HL-60/S4 (cell line): ENCODE measurements around the gene LMO3.

Source experiments
- in situ Hi-C: fragments of 300-500 bp; cut with MboI; formaldehyde crosslinking; loops from 2 replicates; pipeline ENCODE4 v1.14.3; 2022; ENCODE audit warnings: low sequenced_read_pairs

The LMO3 gene

GRCh38 chr12:16602412-16602811, 3.5 kb downstream of the LMO3 start:
- in situ Hi-C loops: no loop called here

- in situ Hi-C loops: no loop called here
Measured at GRCh38 chr12:16600525-16600924, 5.4 kb downstream of the LMO3 start.

- in situ Hi-C loops: no loop called here
Measured at GRCh38 chr12:16599081-16599480, 6.9 kb downstream of the LMO3 start.

DNA sequence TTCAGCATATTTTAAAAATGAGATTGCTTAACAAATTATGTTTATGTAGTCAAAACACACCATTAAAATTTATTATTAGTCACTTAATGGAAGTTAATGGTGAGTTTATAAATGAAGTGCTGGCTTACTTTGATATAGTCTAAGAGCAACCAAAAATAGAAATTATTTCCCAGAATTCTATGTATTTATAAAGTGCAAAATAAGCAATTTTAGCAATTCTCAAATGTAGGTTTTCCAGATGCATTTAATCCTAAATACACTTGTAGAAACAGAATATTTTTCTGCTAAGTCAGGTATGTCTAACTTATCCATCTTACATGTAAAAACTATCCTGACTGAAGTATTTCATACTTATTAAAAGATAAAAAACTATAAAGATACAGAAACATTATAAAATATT, 11.2 kb downstream of the LMO3 start:
- in situ Hi-C loops: no loop called here

- in situ Hi-C loops: no loop called here
Measured at GRCh38 chr12:16593546-16593945, 12.4 kb downstream of the LMO3 start.

DNA sequence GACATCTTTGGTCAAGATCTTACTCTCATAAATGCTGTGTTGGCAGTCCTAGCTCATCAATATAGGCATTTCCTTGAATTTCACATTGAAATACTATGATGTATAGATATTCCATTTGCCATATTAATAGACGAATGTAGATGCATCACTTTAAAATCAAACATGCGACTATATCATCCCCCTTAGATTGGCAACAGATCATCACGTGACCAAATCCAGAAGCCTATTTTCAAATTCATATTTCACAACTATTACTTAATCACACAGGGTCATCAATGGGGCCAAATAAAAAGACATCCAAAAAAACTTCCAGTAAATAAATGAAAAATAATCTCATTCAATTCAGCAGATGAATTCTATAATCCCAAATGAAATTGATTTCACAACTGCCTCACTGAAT, 15.3 kb downstream of the LMO3 start:
- in situ Hi-C loops: no loop called here

DNA sequence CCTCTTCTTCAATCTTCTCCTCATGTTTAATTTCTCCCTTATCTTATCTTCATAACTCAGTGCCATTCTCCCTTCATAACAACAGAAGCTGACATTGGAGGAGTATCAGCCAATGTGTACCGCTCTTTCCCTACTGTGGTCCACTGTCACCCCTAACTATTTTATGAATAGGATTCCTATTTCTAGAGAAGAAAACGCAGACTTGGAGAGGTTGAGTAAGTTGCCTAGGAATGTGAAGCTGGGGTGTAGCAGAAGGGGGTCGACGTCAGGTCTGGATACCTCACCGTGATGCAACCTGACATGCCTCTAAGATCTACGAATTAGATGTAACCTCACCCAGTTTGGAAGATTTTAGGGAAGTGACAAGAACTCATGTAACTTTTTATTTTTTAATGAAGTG, 17.1 kb downstream of the LMO3 start:
- in situ Hi-C loops: no loop called here

DNA sequence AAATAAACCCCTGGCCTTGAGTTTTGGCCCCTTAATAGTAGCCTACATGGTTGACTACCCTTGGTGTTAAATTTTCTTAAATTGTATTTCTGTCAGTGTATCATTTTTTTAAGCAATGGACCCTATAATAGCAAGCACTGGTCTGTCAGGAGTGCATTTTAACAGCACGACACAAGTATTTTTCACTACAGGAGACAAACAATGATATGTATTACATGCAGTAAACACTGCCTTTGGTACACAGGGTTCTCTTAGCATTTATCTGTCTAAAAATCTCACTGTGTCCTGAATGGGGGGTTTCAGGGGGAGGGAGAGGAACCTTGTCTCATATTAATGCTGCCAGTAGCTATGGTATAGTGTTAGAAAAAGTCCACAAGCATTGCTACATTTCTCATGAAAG, 18.4 kb downstream of the LMO3 start:
- in situ Hi-C loops: no loop called here

- in situ Hi-C loops: no loop called here
Measured at GRCh38 chr12:16587110-16587453, 18.9 kb downstream of the LMO3 start.

GRCh38 chr12:16586350-16587109, 19.4 kb downstream of the LMO3 start:
- in situ Hi-C loops: no loop called here

- in situ Hi-C loops: no loop called here
Measured at GRCh38 chr12:16585781-16586180, 20.2 kb downstream of the LMO3 start.

DNA sequence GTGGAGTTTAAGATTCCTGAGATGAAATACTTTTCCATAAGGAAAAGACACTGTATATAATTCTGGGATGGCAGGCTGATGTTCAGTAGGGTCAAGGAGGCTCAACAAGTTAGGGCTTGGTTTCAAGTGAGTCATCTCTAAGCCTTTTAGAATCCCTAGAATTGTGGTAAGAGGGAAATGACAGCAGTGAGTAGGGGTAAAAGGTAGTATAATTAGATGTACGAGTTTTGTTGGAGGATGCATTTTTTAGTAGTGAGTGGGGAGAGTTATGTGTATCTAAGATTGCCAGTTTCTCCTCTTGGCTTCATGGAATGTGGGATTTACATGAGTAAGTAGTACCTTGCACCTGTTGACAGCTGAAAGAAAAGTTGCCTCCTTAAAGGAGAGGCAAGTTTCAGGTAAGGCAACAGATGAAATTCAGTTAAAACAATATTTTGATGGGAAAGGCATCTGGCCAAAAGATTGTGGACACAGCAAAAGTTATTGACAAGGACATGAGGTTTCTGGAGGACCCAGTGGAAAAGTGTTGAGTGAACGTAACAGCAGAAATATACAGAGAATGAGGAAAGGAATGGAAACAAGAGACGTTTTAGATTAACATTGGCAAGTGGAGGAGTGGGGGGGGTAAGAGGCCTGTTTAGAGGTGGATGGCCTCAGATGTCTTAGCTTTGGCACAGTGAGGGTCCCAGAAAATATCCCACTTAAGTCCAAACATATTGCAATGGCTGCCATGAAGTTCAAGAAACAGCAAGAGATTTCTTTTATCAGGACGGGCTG, 21.8 kb downstream of the LMO3 start:
- in situ Hi-C loops: no loop called here

DNA sequence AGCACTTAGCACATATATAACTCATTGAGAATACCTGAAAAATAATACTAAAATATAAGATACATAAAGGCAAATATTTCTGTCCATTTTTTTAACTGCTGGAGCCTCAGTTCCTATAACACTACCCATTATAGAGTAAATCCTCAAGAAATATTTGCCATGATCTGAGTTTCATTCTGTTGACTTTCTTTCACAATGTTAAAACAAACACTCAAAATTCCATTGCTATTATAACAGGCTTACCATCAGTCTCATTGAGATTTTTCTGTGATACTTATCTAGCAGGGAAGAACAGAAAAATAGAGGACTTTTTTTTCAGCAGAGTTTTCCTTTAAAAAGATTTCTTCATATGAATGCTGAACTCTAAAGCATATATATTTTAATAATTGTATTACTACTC, 24.5 kb downstream of the LMO3 start:
- in situ Hi-C loops: no loop called here

- in situ Hi-C loops: no loop called here
Measured at GRCh38 chr12:16579041-16579440, 26.9 kb downstream of the LMO3 start.

DNA sequence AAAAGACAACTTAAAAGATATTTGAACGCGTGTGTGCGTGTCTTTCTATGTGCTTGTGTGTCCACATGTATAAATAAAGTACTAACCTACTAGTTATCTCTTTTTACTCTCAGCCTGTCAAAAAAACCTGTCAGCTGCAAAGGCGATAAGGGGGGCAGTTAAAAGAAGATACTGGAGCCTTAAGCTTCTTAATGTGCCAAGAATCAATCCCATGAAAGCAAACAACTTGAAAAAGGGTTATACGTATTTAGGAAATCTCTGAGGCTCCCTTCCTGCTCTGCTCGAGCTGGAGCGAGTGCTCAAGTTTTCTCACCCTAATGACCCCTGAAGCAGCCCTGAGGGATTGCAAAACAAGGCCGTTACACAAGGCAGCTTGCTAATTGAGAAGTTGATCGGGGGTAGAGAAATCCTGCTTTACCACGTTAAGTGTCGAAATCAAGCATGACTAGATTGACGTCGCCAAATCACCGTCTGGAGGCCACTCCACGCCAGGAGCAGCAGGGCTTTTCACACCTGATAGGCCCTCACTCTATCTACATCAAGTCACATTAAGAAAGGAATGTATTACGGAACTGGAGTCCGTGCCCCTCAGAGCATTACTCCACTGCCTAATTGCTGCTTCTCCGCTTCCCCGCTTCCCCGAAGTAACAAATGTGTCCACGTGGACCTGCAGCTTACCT, 32.4 kb downstream of the LMO3 start:
- in situ Hi-C loops: no loop called here

GRCh38 chr12:16568873-16569272, 37.1 kb downstream of the LMO3 start:
- in situ Hi-C loops: no loop called here

GRCh38 chr12:16564675-16565074, 41.3 kb downstream of the LMO3 start:
- in situ Hi-C loops: no loop called here

GRCh38 chr12:16563504-16563903, 42.5 kb downstream of the LMO3 start:
- in situ Hi-C loops: no loop called here

- in situ Hi-C loops: no loop called here
Measured at GRCh38 chr12:16562921-16563320, 43.0 kb downstream of the LMO3 start.

- in situ Hi-C loops: no loop called here
Measured at GRCh38 chr12:16562435-16562834, 43.5 kb downstream of the LMO3 start.

DNA sequence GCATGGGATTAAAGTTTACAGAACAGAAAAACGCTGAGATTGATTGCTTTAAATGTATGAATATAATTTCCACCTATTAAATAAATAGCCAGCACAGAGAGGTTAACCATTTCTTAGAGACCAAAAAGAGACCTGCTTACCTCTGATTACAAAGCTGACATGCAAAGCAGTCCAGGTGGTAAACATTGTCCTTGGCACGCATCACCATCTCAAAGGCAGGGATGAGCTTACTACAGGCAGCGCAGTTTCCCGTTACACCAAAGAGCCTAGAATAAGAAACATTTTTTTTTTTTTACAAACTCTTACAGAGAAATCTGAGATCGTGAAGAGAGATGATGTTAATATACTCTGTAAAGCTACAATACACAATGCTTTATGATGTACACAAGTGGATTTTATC, 45.7 kb downstream of the LMO3 start:
- in situ Hi-C loops: no loop called here

- in situ Hi-C loops: no loop called here
Measured at GRCh38 chr12:16555630-16556029, 50.3 kb downstream of the LMO3 start.
